ENCODE data around the gene CLNK.

The CLNK gene

DNA sequence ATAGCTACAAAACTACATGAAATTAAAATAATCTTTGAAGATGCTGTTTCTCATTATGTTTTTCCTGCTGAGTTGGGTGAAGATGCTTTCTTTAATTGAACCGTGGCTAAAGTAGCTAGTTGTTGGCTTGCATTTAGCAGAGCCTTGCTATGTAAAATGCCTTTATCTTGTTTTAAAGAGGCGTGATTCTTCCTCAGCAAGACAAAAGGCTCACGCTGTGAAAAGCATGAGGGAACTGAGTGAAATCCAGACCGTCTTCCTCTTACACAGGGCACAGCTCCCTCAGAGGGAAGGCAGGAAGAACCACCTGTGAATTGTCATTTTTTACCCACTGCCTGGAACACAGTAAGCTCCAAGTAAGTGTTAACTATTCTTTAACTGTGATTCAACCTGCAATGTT, 188.4 kb downstream of the CLNK start:
- no peak for DNase-seq

DNA sequence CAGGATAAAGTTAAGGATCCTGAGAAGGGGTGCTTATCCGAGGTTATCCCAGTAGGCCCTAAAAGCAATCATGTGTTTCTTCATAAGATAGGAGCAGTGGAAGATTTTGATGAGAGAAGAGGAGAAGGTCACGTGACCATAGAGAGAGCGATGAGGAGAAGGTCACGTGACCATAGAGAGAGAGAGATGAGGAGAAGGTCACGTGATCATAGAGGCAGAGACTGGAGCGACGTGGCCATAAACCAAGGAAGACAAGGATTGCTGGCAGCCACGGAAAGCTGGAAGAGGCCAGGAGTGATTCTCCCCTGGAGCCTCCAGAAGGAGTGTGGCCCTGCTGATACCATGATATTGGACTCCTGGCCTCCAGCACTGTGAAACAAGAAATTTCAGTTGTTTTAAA, 188.9 kb downstream of the CLNK start:
- DNase-seq, result no peak

DNA sequence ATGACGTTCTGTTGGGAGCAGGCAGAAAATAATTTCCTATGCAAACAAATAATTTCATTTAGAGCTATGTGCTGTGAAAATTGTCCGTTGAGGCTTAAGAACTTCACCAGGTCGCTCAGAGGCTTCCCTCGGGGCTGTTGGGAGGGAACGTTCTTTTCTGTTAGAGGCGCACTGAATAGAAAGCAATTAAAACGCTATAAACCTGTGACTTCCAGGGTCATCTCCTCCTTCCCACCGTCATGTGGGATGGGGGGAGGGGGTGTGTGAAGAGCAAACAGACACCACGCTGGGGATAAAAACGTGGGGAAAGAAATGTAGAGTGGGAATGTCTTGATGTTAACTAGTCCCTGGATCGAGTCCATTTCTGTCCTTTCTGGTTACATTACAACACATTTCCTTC, 192.1 kb downstream of the CLNK start:
- no peak for DNase-seq

DNA sequence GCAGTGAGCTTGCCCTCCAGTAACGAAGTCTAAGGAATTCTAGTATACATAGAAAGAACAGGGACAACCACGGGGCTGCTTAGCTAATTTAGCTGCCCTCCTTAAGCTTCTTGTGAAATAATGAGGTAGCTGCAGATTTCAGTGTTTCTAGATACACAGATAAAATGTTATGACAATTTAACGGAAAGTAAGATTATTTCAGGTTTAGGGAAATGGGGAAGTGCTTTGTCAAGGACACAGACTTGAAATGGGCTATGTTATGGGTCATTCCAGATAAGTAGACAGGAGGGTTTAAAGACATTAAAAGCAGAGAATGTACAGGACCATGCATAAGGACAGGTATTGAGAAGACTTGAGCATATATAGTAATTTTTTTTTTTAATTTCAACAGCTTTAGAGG, 193.2 kb downstream of the CLNK start:
- no peak for DNase-seq

DNA sequence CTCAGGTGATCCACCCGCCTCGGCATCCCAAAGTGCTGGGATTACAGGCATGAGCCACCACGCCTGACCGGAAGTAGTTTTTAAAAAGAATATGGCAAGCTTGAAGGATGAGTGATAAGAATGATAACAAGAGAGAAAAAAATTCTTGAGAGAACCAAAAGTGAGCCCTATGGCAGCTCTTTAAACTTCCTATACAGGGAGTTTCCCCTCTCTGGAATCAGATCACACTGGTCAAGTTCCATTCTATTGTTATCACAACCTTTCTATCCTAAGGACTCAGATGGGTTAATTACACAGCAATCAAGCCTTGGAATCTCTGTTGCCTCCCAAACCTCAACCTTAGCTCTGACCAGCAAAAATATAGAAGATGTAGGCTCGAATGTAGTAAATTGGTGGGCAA, 193.6 kb downstream of the CLNK start:
- DNase-seq, result no peak

DNA sequence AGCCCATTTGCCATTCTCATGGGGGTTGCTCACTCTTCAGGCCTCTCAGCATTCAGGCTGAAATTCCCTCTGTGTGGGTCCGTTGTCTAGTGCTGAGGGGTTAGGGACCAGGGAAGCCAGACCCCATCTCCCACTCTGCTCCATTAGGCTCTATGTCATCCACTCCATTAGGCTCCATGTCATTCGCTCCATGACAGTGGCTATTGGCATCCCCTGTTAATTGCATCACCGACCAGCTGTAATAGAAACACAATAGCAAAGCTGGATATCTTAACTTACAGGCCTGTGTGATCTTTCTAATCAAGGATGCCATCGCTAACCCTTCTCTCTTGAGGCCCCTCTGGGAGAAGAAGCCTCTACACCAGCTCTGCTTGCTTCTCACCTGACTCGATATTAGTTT, 201.7 kb downstream of the CLNK start:
- no peak for DNase-seq

DNA sequence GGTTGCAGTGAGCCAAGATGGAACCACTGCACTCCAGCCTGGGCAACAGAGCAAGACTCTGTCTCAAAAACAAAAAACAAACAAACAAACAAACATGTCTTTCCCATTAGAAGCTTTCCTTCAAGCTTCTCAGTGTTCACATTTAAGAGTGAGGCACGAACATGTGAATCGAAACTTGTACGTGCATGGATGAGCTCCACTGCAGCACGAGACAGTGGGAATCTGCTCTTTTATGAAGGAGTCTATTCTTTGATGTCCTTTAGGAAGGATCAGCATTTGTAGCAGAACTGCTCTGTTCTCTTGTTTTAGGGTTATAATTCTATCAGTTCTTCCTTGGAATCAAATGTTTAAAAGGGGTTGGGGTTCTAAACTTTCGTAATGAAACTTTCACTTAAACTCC, 204.0 kb downstream of the CLNK start:
- DNase-seq, result no peak

DNA sequence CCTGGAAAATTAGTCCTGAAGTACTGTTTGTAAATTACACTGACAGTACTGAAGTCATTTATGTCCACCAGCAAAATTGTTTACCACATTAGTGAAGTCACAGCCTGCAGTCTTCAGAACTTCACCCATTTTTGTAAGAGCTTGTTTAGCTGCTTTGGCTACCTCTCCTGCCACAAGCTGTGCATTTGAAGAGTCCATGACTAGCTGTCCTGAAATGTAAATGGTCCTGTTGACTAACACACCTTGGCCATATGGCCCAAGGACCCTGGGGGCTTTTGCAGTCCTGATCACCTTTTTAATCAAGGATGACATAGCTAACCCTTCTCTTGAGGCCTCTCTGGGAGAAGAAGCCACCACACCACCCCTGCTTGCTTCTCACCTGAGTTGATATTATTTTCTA, 205.9 kb downstream of the CLNK start:
- no peak for DNase-seq

DNA sequence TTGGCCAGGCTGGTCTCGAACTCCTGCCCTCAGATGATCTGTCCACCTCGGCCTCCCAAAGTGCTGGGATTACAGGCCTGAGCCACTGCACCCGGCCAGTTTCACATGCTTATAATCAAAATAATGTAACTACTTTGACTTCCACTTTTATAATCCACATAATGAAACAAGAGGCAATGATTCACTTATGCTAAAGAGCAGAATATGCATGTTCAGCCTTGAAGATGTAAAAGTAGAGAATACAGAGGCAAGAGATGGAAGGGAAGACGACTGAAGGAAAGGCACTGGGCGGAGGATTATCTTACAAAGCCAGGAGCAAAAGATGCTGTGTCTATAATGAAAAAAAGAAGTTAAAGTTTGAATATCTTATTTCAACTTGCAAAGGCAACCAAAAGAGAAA, 214.1 kb downstream of the CLNK start:
- no peak for DNase-seq

DNA sequence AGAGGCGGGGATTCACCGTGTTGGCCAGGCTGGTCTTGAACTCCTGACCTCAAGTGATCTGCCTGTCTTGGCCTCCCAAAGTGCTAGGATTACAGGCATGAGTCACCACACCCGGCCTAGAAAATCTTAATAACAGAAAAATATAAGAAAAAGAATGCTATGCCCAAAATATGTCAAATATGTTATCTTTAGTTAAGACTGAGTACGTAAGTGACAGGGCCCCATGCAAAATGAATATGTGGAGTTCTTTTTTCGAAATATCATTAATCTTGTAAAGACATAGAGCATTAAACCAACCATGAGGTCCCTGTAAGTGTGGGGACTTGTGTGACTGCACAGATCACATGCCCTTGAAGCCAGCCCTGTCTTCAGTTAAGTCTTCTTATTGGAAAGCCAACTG, 218.4 kb downstream of the CLNK start:
- no peak for DNase-seq

DNA sequence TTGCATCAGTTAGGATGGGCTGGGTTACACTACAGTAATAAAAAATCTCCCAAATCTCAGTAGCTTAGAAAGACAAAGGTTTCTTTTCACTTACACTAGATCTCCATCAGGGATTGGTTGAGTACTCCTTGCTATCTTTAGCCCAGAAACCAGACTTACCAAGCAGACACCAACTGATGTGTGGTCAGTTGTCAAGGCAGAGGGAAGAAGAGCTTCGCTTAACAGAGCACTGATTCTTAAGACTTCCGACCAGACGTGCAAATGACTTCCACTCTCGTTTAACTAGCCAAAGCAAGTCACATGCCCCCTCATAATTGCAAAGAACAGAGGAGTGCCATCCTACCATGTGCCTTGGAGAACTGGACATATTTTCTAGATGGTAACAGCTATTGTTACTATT, 221.7 kb downstream of the CLNK start:
- DNase-seq, result no peak

DNA sequence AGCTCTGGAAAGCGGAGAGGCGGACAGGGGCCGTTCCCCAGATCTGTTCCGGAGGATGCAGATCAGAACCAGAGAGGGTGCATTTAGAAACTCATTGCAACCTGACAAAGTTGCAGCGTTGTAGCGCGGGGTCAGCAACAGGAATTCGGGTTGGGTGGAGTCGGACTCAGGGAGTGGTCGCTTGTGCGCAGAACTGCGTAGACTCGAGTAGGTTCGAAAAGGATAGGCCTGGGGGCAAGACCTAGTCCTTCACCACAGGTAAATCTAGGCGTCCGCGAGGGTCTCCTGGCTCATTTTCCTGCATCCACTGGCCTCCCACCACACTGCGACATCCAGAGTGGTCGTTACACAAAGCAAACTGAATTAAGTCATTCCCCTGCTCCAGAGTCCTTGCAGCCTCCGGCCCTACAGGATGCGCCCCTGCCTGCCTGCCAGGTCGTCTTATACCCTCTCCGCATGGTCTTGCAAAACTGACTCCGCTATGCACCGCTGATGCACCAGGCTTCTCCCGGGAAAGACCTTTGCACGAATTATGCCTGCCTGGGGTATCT, 222.6 kb downstream of the CLNK start:
- DNase-seq, result no peak

DNA sequence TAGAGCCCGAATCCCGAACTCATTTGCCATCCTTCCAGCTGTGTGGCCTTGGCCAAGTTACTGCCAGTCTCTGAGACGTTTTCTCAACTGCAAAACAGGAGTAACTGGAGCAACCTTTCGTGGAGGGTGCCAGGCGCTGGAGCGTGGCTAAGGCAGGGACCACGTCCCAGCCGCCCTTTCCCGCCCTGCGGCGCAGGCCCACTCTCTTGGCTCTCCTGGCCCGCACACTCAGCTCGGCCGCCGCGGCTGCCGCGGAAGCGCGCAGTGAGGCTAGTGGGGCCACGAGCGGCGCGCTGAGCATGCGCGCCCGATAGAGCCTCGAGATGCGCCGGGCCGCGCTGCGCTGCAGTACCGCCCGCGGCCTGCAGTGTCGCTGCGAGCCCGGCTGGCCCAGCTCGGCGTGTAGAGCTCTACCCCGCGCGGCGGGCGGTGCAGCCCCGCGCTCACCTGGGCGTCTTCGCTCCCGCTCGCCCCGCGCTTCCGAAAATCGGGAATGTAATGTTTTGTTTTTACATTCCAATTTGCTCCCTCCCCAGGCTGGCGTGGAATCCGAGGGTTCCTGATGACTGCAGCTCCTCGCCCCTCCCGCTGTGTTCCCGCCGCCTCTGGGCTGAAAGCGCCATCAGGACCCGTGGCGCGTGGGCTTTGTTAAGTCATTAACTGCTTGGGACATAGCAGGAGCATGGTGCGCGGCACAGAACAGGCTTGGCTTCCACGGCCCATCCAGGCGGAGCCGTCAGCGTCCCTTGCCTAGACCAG, 223.3 kb downstream of the CLNK start:
- DNase-seq, result peak; percentile 31

DNA sequence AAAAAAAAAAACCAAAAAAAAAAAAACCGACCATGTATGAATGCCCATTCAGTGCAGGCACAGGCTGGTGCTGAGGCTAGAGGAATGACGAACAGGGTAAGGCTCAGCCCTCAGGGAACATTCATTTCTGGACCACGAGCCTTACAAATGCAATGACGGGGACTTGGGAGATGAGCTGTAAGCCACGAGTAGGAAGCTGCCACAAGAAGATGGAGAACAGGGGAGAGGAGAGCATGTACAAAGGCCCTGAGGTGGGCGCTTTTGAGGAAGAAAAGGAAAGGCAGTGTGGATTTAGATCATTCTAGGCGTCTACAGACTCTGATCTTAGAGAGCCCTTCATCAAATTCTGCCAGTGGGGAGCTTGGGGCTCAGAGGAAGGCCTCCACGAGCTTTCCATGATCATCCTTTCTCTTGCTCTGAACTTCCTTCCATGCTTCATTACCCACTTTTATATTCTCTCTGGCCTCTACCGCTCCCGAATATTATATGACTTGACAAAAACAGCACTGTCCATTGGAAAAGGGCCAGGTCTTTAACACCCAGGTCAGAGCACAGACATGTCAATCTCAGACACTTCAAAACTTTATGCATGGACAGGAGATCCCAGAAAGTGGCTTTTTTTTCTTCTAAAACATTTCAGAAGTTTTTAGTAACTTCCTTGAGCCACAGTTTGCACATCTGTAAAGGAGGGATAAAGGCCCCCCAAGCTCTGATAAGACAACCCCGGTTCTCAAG, 224.1 kb downstream of the CLNK start:
- DNase-seq, result no peak

DNA sequence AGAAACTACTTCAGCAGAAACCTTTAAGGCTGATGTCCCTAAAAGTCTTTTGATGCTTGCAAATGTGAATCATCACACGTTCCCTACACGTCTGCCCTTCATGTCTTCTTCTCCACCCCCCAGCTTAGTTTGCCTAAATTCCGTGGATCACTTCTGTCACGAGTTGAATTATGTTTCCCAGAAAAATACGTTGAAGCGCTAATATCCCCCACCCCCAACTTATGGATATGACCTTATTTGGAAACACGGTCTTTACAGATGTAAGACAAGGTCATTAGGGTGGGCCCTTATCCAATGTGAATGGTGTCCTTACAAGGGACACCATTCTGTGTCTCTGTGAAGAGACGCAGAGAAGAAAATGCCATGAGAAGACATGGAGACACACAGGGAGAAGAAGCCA, 225.3 kb downstream of the CLNK start:
- no peak for DNase-seq

DNA sequence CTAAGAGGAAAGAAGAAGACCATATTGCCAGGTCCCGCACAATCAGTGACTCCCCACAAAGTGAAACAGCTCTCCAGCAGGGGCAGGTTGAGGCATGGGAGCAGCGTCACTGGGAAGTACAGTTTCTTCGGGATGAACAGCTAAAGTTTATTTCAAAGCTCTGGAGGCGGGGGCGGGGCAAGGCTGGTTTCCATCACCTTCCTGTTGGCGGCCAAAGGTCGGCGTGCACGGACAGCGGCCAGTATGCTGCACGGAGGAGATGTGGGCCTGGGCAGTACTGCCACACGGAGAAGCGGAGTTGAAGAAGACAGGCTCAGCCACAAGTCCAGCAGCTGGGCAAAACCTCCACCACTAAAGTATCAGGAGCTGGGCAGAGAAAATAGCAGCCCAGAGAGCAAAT, 226.4 kb downstream of the CLNK start:
- DNase-seq, result no peak

DNA sequence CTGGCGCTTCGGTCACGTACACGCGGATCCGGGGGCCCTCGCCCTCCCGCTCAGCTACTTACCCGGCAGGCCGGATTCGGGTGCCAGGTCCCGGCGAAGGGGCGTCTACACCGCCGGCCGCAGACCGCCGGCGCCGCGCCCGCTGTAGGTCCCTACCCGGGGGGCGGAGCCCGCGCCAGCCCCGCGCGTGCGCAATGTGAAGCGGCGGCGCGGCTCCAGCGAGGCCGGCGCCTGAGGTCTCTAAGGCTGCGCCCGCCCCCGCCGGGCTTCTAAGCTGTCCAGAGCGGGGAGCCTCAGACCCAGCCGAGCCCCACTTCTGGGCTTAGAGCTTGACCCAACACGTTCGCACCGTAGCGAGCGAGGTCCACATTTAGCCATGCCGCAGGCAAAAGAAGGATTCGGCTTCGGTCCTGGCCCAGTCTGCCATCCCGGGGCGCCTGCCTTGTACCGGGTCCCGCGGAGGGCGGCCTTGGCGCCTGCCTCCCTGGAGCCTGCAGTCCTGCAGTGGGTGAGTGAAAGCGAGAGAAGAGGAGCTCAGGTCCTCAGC, 227.2 kb downstream of the CLNK start, which contains the start of gene ZNF518B:
TSS of gene ZNF518B (minus strand) at position 172 of the 547 bp plus-strand sequence. CDS start 11,098 bp downstream, outside the sequence.
- DNase-seq, result peak; percentile 45

DNA sequence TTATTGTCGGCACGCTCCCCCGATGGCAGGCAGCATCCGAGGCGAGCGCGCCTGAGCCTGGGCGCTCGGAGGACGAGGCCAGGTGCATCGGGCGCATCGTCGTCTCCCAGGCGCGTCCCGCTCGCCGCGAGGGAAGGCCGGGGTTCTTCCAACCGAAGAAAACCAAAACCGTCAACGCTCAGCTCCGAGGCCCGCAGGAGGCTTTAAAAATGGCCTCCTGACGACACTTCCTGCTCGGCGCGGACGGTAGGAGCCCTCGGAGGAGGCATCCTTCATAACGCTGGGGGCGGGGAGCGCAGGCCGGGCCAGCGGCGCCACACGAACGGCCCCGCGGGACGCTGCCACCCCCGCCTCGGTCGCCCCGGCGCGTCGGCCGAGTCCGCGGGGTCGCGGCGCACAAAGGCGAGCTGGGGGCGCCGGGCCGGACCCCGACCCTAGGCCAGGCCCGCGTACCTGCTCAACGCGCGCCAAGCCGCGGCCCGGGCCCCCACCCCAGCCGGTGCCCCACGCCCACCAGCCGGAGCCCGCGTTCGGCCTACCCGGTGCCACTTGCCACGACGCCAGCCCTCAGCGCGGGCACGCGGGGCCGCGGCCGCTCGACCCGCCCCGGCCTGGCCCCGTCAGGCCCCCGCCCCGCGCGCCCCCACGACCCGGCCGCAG, 227.8 kb downstream of the CLNK start:
- no peak for DNase-seq

DNA sequence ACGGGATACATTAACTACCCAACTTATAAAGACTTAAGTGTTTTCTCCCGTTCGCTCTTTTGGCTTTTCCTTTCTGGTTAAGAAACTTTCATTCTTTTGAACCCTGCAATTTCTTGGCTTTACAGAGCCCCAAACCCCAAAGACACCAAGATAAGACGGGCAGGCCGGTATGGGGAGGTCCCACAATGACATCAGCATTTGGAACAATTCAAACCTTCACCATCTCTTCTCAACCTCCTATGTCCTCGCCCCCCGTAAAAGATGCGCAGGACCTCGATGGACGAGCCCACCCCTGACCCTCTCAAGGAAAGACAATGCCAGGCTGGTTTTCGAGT, 228.3 kb downstream of the CLNK start:
- DNase-seq, result no peak

DNA sequence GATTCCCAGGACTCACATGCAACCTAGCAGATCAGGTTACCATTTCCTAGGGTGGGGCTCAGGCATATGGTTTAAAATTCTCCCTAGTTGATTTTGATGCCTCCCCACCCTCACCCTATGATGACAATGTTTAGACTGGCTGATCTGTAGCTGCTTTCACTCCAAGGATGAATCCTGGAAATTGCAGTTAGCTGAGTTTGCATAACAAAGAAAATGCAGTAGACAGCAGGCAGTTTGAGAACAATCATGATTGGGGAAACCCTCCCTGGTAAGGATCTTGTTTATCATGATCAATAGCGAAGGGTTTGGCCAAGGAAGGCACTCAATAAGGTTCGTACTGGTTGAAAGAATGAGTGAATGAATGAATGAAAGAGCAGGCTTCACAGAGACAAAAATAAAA, 229.4 kb downstream of the CLNK start:
- no peak for DNase-seq

DNA sequence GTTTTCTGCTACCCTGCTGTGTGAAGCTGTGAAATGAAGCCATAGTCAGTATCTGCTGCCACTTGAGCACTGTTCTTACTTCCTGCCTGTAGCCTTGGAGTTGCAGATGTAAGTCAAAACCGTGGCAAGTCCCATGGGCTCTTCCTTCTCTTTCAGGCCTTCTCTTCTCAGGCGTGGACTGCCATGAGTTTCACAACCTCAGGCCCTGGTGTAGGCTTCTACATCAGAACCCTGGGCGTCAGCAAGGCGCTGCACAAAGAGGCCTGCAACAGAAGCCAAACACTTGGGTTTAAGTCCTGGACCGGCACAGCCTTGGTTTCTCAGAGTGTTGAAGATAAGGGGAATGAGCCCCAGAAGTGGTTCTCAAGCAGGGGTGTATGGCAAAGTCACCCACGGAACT, 229.8 kb downstream of the CLNK start:
- no peak for DNase-seq

DNA sequence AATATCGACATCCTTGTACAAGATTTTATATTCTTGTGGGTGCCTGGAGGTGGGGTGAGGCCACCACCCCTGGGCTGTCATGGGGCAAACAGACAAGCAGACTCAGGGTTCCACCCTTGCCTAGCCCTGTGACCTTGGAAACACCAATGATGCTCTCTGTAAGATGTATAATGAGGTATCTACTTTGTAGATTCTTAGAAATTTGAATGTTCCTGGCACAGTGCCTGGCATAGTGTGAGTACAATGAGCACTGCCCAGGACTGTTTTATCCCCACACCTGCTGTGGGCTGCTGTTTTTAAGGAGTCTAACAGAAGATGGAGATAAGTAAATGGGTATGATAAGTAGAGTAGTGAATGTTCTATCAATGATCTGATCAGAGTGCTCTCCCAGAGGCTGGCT, 230.4 kb downstream of the CLNK start:
- no peak for DNase-seq

DNA sequence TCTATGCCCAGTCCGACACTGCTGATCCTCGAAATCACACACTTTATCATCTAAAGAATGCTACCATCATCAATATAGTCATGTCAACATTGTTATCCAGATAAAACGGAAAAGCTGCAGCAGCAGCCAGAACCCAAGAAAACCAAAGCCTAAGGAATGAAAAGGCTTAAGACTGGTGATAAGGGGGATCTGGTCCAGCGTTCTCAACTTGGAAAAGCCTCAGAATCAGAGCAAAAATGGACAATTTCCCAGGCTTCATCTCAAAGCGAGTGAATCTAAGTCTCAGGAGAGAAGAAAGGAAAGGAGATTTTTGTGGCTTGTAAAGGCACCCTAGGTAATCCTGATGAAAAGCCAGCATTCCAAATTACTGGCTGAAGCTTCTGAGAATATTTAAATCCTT, 235.6 kb downstream of the CLNK start:
- no peak for DNase-seq

DNA sequence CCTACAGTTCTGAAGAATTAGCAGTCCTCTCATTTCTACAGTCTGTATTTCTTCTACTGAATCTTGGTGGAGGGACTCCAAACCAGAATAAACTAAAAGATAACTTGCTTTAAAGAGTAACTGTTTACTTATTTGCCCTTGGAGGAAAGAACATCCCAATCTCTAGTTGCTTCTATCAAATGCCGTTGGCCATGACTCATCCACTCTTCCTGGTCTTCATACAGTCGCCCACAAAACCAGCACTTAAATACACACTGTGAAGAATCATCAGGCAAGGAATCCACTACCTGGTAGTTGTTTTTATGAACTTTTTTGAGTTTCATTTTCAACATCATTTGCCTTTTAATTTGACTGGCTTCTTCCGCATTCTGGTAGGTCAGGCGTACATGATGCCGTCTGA, 241.6 kb downstream of the CLNK start:
- DNase-seq, result no peak

Data from midbrain (tissue), 1 donor.